ENCODE measurements around the gene FBXL14.
"Not testable (repeated sequence)": the region's sequence is repeated elsewhere in the genome, so short reads cannot be mapped to it uniquely, and the experiment has no call there.

FBXL14 gene

DNA sequence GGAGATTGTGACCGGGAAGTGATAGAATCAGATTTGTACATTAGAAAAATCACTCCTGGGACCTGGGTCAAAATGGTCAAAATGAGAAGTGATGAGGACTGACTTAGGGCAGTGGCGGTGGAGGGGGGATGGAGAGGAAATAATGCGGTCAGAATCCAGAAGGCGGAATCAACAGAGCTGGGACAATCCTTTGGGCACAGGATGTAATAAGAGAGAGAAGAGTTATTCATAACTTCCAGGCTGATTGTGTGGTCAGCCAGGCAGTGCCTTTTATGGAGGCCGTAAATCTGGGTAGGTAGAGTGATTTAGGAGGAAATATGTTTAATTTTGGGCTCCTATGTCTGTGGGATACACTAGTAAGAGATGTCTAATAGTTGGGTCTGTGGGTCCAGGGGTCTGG, 21.6 kb downstream of the FBXL14 start:
- DNase-seq (ENCODE audit: low read depth in 3 of 3), result no peak

DNA sequence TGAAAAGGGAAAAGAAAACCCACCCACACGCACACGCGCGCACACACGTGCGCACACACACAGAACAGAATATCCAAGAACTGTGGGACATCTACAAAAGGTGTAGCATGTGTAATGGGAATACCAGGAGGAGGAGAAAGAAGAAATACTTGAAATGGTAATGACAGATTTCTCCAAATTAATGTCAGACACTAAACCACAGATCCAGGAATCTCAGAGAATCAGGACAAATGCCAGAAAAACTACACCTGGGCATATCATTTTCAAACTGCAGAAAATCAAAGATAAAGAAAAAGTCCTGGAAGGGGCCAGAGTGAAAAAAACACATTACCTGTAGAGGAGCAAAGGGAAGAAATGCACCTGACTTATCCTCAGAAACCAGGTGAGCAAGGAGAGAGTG, 26.5 kb downstream of the FBXL14 start:
- no peak for DNase-seq (ENCODE audit: low read depth in 3 of 3)

DNA sequence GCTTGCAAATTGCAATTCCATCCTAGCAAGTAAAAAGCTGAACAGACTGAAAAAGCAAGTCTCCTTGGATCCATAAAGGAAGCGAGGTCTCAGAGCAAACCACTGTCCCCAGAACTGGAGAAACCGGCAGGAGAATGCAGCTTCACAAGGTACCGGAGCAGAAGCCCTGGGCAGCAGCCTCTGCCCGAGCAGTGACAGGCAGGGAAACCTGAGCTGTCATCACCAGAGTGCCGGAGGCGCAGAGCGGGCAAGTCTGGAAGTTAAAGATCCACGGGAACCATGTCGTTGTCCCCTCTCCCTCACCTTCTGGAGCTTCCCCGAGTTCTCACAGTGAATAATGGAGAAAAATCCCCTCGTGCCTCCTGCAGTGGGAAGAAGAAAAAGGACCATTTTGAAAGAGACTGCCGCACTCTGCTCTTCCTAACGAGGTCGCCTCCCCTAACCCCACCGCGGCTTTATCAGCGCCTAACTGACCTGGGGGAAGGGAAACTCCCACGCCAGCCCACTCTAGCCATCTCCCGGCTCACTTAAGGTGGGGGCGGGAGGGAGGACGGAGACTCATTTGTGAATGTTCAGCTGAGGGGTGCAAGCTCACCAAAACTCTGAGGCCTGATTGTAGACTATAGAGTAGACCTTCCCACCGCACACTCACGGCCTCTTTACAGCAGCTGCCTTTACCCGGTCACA, 27.8 kb downstream of the FBXL14 start:
- no peak for DNase-seq (ENCODE audit: low read depth in 3 of 3)

DNA sequence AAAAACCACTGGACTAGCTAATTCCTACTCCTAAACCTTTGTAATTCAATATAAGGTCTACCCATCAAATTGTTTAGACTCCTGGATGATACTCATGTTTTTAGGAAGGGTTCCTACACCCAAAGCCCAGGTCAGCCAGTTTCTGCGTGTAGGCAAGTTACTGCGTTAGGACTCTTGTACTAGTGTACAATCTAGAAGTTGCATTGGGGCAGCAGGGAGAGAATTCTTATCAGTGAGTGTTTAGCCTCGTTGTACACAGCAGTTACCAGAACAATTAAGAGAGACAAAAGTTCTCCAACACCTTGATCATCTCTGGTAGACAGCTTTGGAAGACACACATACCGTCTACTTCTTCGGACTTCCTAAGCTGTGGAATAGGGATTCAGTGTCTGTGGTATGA, 29.2 kb downstream of the FBXL14 start:
- DNase-seq (ENCODE audit: low read depth in 3 of 3), result no peak

DNA sequence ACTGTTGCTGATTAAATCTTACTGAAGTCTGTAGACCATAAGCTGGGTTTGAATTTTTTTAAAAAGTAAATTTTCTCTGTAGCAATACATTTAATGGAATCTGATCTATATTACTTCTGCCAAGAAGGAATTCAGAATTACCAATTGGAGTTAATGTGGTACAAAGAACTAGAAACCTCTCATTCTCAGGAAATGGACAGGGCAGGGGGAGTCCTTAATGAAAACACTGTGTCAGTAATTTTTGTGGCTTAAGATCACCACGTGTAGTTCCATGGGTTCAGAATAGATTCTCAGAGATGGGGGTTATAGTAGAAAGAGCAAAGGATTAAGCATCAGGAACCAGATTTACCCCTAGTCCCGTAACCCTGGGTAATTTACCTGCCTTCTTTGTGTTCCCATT, 30.3 kb downstream of the FBXL14 start:
- DNase-seq (ENCODE audit: low read depth in 3 of 3), result no peak

DNA sequence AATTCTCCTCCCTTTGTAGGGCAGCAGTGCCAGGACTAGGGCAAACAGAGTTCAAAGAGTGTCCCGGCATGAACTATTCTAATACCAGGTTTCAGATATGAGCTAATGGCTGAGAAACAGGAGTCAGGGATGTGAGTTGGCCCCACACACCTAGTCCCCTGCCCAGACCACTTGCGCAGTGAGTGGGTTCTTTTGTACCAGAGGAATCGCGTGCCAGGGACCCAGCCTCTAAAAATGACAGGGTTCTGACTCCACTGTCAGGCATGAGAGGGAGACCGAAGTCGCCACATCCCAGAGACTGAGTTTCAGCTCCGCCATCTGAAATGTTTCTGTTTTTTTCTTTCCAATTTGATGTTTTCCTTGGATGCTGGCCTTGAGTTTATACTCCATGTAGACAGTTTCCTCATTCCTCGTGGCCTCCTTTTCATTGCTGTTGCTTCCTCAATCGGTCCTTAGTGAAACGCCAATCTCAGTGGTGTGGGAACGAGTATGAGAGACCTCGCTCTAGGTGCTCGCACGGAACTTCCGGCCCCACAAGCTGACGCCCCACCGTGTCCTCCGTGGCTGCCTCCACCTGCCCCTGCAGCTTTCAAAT, 31.5 kb downstream of the FBXL14 start:
- no peak for DNase-seq (ENCODE audit: low read depth in 3 of 3)

DNA sequence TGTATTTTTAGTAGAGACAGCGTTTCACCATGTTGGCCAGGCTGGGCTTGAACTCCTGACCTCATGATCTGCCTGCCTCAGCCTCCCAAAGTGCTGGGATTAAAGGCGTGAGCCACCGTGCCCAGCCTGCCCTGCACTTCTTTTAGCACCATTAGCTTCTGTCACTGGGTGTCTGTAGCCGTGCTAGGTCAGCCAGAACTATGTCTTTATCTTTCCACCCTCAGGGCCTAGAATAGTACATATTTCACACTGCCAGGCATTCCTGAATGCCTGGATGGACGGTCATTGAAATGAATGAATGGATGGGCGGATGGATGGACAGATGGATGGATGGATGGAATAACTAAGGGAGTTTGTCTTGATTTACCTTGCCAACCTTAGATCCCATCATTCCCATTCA, 33.7 kb downstream of the FBXL14 start:
- no peak for DNase-seq (ENCODE audit: low read depth in 3 of 3)

DNA sequence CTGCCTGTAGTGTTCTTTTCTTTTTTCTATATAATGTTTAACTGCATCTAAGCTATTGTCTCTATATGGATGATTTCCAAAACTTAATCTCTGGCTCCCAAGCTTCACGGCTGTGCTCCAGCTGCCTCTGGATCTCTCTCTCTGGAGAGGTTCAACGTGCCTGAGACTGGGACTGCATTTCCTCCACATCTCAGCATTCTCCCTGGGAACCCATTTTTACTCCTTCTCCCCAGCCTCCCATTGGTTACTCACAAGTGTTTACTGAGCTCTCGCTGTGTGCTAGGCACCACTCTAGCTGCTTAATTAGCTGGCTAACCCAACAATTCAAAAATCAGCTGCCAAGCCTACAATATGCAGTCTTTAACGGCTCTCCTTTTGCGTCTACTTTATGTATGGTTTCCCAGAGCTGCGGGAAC, 34.7 kb downstream of the FBXL14 start:
- DNase-seq (ENCODE audit: low read depth in 3 of 3), result no peak

DNA sequence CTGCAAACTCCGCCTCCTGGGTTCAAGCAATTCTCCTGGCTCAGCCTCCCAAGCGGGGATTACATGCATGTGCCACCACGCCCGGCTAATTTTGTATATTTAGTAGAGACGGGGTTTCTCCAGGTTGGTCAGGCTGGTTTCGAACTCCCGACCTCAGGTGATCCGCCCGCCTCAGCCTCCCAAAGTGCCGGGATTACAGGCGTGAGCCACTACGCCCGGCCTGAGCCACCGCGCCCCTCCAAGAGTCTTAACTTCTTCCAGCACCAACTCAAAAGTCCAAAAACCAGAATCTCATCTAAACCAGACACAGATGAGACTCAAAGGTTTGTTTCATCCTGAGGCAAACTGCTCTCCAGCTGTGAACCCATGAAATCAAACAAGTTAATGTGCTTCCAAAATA, 36.3 kb downstream of the FBXL14 start:
- not testable (repeated sequence) for DNase-seq (ENCODE audit: low read depth in 3 of 3)

DNA sequence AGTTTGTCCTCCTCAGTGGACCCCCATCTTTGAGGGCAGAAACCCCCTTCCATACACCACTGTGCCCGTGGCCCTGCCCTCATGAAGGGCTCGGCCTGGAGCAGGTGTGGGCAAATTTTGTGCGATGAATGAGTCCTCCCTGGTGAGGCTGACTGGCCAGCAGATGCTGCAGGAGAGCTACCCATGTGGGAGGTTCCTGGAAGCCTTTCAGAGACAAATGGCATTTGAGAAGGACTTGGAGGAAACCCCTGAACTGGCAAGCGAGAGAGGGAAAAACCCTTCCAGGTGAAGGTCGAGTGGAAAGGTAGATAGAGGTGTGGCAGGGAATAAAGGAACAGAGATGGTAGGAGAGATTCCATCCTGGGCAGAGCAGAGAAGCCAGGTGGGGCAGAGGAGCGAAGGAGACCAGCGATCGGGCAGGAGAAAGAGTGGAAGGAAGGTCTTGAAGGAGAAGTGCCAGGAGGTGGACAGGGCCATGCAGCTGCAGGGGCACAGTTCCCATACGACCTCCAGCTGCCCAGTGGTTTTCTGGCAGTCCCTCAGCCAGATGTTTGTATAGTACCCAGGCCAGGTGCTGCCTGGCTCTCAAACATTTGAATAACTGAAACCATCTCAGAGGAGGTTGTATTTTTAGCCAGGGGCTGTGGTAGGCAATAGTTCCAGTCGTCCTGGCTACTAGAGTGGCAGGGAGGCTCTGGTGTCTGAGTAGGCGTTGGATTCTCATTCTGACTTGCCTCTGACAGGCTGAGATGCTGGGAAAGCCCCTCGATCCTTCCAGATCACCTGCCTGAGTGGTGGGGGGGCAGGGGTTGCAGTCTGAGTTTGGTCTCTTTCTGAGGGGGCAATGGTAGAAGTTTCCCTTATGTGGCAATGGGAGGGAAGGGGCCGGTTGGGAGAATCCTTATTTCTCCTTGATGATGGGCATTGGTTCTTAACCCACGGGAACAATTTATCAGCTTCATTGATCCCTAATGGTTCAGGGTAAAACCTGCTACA, 40.1 kb downstream of the FBXL14 start:
- DNase-seq (ENCODE audit: low read depth in 3 of 3), result peak; percentile 25 to 49 (median 34)

DNA sequence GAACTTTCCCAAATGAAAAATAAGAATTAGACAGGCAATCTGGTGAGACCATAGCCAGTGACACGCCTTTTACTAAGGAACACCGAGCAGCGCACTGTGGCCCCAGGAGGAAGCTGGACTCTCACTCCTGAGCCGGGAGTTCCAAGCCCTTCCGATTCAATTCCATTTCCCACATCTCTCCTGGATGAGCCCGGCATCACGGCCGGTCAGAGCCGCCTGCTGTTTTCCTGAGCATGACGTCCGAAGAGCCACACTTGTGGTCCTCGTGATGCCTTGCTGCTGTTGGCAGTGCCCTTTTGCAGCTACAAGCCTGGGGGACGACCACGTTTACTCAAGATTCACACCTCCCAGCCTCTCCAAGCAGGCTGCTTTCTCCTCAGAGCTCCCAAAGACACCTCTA, 40.8 kb downstream of the FBXL14 start:
- DNase-seq (ENCODE audit: low read depth in 3 of 3), result no peak

DNA sequence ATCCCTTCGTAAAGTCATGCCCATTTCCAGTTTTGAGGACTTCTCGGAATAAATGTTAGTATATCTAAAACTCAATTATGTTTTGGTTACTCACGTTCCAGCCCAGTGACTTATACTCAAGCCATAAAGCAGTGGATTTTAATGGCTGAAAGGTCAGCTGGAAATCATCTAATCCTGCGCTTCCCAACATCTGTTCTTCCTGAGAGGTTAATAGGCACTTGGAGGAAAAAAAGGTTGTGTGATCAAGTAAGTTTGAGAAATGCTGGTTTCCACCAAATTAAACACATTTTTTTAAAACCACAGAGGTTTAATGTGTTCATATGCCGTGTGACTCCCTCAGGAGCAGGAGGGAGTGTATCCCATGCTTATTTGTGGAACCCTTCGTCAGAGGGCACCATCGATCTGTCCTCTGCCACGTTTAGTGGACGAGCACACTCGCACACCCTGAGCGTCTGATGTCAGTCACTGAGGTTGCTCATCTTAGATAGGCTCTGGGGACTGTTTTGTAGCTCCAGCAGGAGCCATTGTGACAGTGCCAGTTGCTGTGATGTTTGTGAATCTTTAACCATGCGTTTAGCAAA, 41.4 kb downstream of the FBXL14 start:
- no peak for DNase-seq (ENCODE audit: low read depth in 3 of 3)

DNA sequence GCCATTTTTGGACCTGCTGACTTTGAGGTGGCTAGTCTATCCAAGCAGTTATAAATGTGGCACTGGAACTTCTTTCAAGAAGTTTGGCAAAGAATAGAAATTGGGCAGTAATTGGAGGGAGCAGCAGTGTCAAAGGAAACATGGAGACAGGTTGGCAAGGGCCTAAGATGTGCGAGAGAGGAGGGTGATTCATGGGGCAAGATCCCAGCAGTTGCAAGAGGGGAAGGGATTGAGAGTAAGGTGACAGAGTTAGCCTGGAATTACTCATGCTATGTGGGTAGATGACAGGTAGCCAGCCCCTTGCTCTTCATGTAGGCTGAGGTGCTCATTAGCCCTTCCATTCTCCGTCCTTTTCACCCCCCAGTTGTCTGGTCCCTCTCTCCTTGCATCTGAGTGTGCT, 42.2 kb downstream of the FBXL14 start:
- DNase-seq (ENCODE audit: low read depth in 3 of 3), result no peak

DNA sequence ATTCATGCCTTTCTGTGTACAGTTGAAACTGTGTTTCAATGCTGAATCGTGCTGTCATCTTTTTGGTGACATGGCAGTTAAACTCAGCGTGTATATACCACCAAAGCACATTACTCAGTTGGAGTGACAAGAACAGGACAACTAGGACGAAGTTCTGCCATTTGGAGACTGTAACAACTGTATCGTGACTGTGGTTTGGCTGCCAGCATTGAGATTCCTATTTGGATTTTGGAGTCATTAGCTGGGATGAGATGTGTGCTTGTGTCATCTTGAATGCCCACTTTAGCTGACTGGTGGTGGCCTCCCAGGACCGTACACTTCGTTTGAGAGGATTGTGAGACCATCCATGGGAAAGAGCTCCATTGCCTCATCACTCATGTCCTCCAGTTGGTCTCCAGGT, 42.9 kb downstream of the FBXL14 start:
- no peak for DNase-seq (ENCODE audit: low read depth in 3 of 3)

DNA sequence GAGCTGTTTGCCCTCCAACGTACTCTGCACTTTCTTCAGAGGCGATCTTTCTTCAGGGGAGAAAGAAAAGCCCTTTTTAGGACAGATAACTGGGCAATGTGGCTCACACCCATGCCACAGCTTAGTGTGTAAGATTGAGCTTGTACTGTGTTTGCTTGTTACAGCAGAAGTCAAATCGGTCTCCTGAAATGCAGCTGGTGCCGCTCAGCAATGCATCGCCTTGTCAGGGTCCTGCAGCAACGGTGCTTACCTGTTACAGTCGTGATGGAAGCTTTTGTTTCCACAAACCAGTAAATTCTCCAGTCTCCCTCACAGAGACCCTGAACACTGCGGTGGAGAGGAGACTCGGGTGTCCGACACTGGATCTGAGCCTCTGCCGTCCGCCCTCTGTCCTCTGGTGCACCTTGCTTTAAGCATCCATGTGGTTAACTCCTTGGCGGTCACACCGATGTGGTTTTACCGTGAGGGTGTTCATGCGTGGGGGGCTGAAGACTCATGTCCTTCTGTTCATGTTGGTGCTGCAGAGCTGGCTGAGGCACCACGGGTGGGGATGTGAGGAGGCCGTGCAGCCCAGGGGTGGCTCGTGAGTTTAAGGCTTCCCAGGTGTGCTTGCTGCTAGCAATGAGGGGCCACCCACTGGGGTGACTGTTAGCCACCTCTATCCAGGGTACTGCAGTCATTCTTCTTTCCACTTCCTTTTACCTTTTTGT, 47.3 kb downstream of the FBXL14 start:
- no peak for DNase-seq (ENCODE audit: low read depth in 3 of 3)

DNA sequence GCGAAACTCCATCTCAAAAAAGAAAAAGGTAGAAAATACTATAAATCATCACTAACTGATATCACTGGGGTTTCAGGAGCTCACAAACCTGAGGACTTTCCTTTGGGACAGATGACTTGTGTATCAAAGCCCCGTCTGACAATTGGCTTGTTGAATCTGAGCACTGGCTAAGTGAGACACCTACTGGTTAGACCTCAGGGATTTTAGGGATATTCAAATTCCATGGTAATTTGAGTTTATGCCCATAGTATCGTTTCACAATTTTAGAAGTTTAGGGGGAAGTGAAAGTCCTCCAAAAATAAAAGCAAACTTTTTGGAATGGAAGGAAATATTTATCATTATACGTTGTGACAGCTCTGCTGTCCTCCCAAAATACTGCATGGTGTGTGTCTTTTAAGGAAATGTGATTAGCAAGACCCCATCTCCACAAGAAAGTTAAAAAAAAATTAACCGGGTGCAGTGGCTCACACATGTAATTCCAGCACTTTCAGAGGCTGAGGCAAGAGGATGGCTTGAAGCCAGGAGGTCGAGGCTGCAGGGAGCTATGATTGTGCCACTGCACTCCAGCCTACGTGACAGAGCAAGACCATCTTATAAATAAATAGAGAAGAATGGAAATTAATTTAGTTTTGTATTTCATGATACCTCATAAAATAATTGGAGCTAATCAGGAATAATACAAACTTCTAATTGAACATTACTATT, 49.2 kb downstream of the FBXL14 start:
- DNase-seq (ENCODE audit: low read depth in 3 of 3), result no peak

DNA sequence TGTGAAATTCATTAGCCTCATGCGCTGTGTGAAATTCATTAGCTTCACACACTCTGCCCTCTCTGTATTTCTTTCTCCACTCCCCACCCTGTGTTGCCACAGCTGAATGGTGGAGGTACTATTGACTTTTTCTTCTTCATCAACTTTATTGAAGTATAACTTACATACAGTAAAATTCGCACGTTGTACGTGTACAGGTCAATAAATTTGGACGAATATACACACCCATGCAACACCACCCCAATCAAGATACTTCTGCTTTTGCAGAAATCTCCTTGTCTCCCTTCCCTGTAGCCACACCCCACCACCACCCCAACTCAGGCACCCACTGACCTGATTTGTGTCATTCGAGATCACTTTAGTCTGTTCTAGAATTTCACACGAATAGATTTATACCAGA, 51.8 kb downstream of the FBXL14 start:
- no peak for DNase-seq (ENCODE audit: low read depth in 3 of 3)

DNA sequence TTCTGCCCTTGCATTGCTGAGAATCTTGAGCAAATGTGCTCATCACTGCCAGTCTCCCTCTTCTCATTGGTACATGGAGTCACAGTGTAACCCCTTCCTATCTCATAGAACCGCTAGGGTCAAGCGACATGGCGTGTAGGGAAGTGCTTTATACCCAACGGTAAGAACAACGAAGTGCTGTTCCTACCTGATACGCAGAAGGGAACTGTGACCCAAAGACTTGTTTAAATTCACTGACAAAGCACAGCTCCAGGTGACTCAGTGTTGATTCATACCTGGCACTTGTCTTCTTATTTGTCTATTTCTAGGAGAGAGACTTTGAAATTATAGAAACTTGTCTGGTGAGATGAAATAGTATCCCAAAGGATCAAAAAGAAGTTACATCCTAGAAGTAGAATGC, 53.7 kb downstream of the FBXL14 start:
- no peak for DNase-seq (ENCODE audit: low read depth in 3 of 3)

DNA sequence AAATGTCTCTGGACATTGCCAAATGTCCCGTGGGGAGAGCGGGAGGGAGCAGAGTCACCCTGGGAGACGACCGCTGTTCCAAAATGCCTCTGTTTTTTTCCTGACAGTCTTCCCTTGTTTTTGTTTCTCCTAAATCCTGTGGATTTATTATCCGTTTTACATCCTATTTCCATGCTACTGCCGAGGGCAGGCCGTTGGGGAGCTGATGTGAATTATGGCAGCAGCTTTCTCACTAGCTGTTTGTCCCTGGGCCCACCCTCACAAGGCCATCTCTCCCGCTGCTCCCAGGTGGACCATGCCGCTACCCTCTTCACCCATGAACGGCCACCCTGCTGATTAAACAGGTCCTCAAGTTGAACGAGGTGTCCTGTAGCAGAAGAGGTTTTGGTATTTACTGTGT, 55.2 kb downstream of the FBXL14 start:
- no peak for DNase-seq (ENCODE audit: low read depth in 3 of 3)

DNA sequence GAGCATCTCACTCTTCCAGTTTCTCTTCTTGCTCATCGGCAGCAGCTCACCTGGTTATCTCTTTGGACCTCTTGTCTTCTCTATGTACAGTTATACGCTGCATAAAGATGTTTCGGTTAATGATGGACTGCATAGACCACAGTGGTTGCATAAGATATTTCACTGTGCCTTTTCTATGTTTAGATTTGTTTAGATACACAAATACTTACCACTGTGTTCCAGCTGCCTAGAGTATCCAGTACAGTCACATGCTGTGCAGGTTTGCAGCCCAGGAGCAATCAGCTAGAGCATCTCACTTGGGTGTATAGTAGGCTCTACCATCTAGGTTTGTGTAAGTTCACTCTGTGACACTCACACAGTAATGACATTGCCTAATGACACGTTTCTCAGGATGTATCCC, 57.6 kb downstream of the FBXL14 start:
- DNase-seq (ENCODE audit: low read depth in 3 of 3), result no peak

DNA sequence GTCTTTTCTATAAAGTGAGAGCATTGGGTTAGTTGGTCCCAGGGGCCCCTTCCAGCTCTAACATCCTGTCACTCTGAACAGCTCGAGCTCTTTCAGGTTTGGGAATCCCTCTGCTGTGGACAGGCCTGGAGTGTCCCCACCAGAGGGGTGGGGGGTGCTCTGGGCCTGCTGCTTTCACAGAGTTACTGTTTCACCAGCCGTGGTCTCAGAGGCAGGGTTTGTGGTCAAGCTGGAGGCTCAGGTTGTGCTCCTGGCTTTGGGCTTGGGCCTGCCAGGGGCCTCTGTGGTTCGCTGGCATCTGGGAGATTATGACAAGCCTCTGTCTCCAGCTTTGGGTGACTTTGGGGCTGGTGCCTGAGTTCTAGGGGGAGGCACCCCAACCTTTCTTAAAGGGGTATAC, 59.6 kb downstream of the FBXL14 start:
- DNase-seq (ENCODE audit: low read depth in 3 of 3), result no peak
